Liver (tissue), 2 donors: ENCODE results near the gene SMAD6.

Source experiments
- GABPA ChIP-seq, 2 donors: IDR thresholded peaks in 1 of 2; conservative IDR thresholded peaks in 1 of 2; 2 replicates each; pipeline ENCODE4 v1.6.1; 2016; ENCODE audit warnings: antibody characterized with exemption in 2 of 2, mild to moderate bottlenecking in 1 of 2, moderate library complexity in 1 of 2
- TAF1 ChIP-seq: conservative IDR thresholded peaks from 2 replicates; pipeline ENCODE4 v1.6.1; 2016; ENCODE audit warnings: antibody characterized with exemption, mild to moderate bottlenecking
- YY1 ChIP-seq: IDR thresholded peaks from 2 replicates; pipeline ENCODE4 v1.6.1; 2016; ENCODE audit warnings: antibody characterized with exemption, mild to moderate bottlenecking
- donor health status: healthy.

DNA sequence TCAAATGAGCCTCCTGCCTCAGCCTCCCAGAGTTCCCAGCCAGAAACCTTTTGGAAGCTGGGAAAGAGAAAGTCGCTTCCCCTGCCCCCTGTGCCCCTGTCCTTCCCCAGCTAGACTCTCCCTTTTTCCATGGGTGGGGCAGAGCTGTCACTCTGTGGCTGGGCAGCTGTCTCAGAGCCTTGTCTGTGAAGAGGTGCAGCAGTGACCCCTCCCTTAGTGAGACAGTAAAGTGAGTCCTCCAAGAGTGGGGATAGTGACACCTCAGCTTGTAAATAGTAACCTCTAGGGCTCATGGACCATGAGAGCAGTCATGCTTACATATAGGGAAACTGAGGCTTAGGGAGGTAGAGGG lies 76.3 kb downstream of the SMAD6 start:
- TF ChIP-seq TAF1 (no peak), YY1 (no peak), GABPA (IDR thresholded peaks at IDR 0.05 in 1 of 2, conservative IDR thresholded peaks at IDR 0.05 in 1 of 2) (no peak)
